B cell (primary cell): Measurements from ENCODE around the gene ABHD12B. TPM values are rescaled to one million over a fixed set of nuclear protein-coding genes. Genes with fewer than 3 reads are reported as not detected.

Experiments used
- ATAC-seq: fragments of 200-7000 bp; cut with Tn5 transposase; one replicate; pipeline ENCODE4 v1.10.0; 2021; ENCODE audit warnings: low read depth, mild to moderate bottlenecking, moderate number of reproducible peaks, moderate library complexity
- CTCF ChIA-PET: fragments of 350-600 bp; sonication (Branson Sonifier 250); formaldehyde crosslinking; loops from one replicate; lab custom pipeline; 2021; ENCODE audit warnings: antibody characterized with exemption, inconsistent platforms; lab: Charles Lee
- POLR2A ChIA-PET: fragments of 350-600 bp; sonication (Branson Sonifier 250); formaldehyde crosslinking; loops from one replicate; lab custom pipeline; 2021; ENCODE audit warnings: antibody characterized with exemption; lab: Charles Lee
- DNase-seq: peaks from one replicate; pipeline ENCODE4 v3.0.0; 2013
- H2AFZ ChIP-seq: 2 replicates; pipeline ENCODE4 v1.6.1; 2012; ENCODE audit warnings: mild to moderate bottlenecking, low read depth, low read length; ENCODE audit not compliant: insufficient read depth, poor library complexity, severe bottlenecking
- H3K27ac ChIP-seq, 2 donors: 1 replicate in 1 of 2; 2 replicates in 1 of 2; pipeline ENCODE4 v1.5.1; 2012 to 2013; ENCODE audit warnings: low read length in 2 of 2, mild to moderate bottlenecking in 2 of 2, moderate library complexity in 1 of 2
- H3K27me3 ChIP-seq, 4 experiments: fragments of 200-600 bp in 1 of 4; sonication (generic) in 1 of 4; replicated peaks in 1 of 4; 1 replicate in 2 of 4; 2 replicates in 2 of 4; pipeline versions ENCODE4 v1.6.1 to v1.7.0; 2013 to 2016; ENCODE audit warnings: low read length in 3 of 4, mild to moderate bottlenecking in 2 of 4, mixed read lengths in 1 of 4, moderate library complexity in 1 of 4; ENCODE audit not compliant: insufficient read depth in 4 of 4, control insufficient read depth in 3 of 4; ENCODE audit errors: control extremely low read depth in 1 of 4
- H3K36me3 ChIP-seq, 2 experiments: replicated peaks in 1 of 2; 1 replicate in 1 of 2; 2 replicates in 1 of 2; pipeline versions ENCODE4 v1.6.1 to v1.7.1; 2013; ENCODE audit warnings: low read length in 1 of 2; ENCODE audit not compliant: insufficient read depth in 2 of 2, control insufficient read depth in 1 of 2; ENCODE audit errors: control extremely low read depth in 1 of 2, extremely low read depth in 1 of 2
- H3K4me1 ChIP-seq, 2 donors: fragments of 200-600 bp in 1 of 2; sonication (generic) in 1 of 2; 1 replicate in 1 of 2; 2 replicates in 1 of 2; pipeline versions ENCODE4 v1.5.1 to v1.6.1; 2013 to 2017; ENCODE audit warnings: low read length in 2 of 2; ENCODE audit not compliant: control insufficient read depth in 2 of 2, insufficient read depth in 2 of 2
- H3K4me2 ChIP-seq: replicated peaks from 2 replicates; pipeline ENCODE3; 2012; ENCODE audit warnings: mild to moderate bottlenecking, low read depth, low read length; ENCODE audit not compliant: poor library complexity, severe bottlenecking
- H3K4me3 ChIP-seq, 5 experiments: fragments of 200-600 bp in 1 of 5; sonication (generic) in 1 of 5; 1 replicate in 3 of 5; 2 replicates in 2 of 5; pipeline versions ENCODE4 v1.5.1 to v1.7.0; 2011 to 2016; ENCODE audit warnings: low read length in 4 of 5, mild to moderate bottlenecking in 4 of 5, low read depth in 2 of 5, control low read depth in 1 of 5, moderate library complexity in 1 of 5; ENCODE audit not compliant: insufficient read depth in 1 of 5; ENCODE audit errors: control extremely low read depth in 1 of 5, extremely low read depth in 1 of 5
- H3K79me2 ChIP-seq: fragments of 200-600 bp; sonication (generic); one replicate; pipeline ENCODE4 v1.6.0; 2016; ENCODE audit warnings: low read length; ENCODE audit not compliant: control insufficient read depth, insufficient read depth
- H3K9ac ChIP-seq: fragments of 200-600 bp; sonication (generic); 2 replicates; pipeline ENCODE4 v1.6.1; 2017; ENCODE audit warnings: mild to moderate bottlenecking, low read length, moderate library complexity
- H3K9me3 ChIP-seq, 3 donors: one replicate each; pipeline versions ENCODE4 v1.6.1 to v1.7.1; 2013; ENCODE audit warnings: low read length in 2 of 3; ENCODE audit not compliant: control insufficient read depth in 2 of 3, insufficient read depth in 1 of 3; ENCODE audit errors: control extremely low read depth in 1 of 3
- H4K20me1 ChIP-seq: 2 replicates; pipeline ENCODE4 v1.6.0; 2012; ENCODE audit warnings: mild to moderate bottlenecking, low read length; ENCODE audit not compliant: insufficient read depth, control insufficient read depth, poor library complexity, severe bottlenecking
- H3K27ac Mint-ChIP-seq: one replicate; pipeline ENCODE4 v1.8.0; 2021; ENCODE audit warnings: mixed read lengths
- H3K27me3 Mint-ChIP-seq: one replicate; pipeline ENCODE4 v1.8.0; 2021; ENCODE audit warnings: mixed read lengths
- H3K4me1 Mint-ChIP-seq: one replicate; pipeline ENCODE4 v1.8.0; 2021; ENCODE audit warnings: mixed read lengths
- H3K4me3 Mint-ChIP-seq: one replicate; pipeline ENCODE4 v1.8.0; 2021; ENCODE audit warnings: mixed read lengths
- H3K9me3 Mint-ChIP-seq: one replicate; pipeline ENCODE4 v1.8.0; 2022; ENCODE audit warnings: mixed read lengths; ENCODE audit not compliant: insufficient read depth
- CTCF ChIP-seq: fragments of 200-600 bp; IDR thresholded peaks from one replicate; pipeline ENCODE4 v1.8.0; 2022; ENCODE audit warnings: antibody characterized with exemption, mild to moderate bottlenecking
- EZH2 ChIP-seq: IDR thresholded peaks from 2 replicates; pipeline ENCODE4 v1.6.1; 2012; ENCODE audit warnings: borderline replicate concordance, low read depth, mild to moderate bottlenecking, moderate library complexity, low read length; ENCODE audit not compliant: insufficient read depth, poor library complexity, severe bottlenecking
- WGBS: methylation state at CpG from one replicate; pipeline ENCODE4 v1.1.5; 2013; ENCODE audit warnings: missing lambda C conversion rate; ENCODE audit not compliant: insufficient coverage; 5-methylcytosine and 5-hydroxymethylcytosine counted together
- intact Hi-C: fragments of 100-400 bp; cut with micrococcal nuclease; formaldehyde crosslinking; loops from one replicate; pipeline ENCODE4 v1.10.0; 2022
- polyA plus RNA-seq: library from polyadenylated mRNA; depleted of rRNA; stranded (reverse); fragments of >200 nt; gene quantifications from 2 replicates; pipeline ENCODE4 v1.2.3, GENCODE V29; 2012
- total RNA-seq, 2 donors: library from RNA; stranded (reverse); fragments of 120-200 nt in 1 of 2; gene quantifications; 1 replicate in 1 of 2; 2 replicates in 1 of 2; pipeline versions ENCODE4 v1.2.3 to v1.2.4, GENCODE V29; 2013 to 2022

ABHD12B gene
- total and polyA plus RNA-seq, 2 donors (not counting 1 experiment from before 2014, with no cell fraction given), result not detected

GRCh38 chr14:50920482-50921230 is 48.8 kb downstream of the ABHD12B start:
- H3K9ac ChIP-seq, result no peak overlapping the region
- POLR2A ChIA-PET, result no interaction called here
- no peak overlapping the region for H3K4me3 ChIP-seq
- H3K36me3 ChIP-seq, result no peaks in the 10 kb centered on the region
- no peaks in the 10 kb centered on the region for H3K4me1 ChIP-seq
- peaks cover 0 to 2% (median 0%) of the 10 kb centered on the region in 4 experiments for H3K27me3 ChIP-seq
- no peaks in the 10 kb centered on the region for H4K20me1 ChIP-seq
- no peaks in the 10 kb centered on the region for H3K27me3 Mint-ChIP-seq
- 95% methylated on average over 6 of the region's 9 CpGs for WGBS
- CTCF ChIA-PET, result no interaction called here
- H3K4me2 ChIP-seq, result no peak overlapping the region
- ATAC-seq, result no peak
- H3K4me1 Mint-ChIP-seq, result no peaks in the 10 kb centered on the region
- no peak overlapping the region for H2AFZ ChIP-seq
- no peak overlapping the region for H3K27ac Mint-ChIP-seq
- TF ChIP-seq CTCF, result no peak
- no peaks in the 10 kb centered on the region for H3K9me3 Mint-ChIP-seq
- intact Hi-C loops, result no loop called here
- no peaks in the 10 kb centered on the region for H3K9me3 ChIP-seq
- H3K27ac ChIP-seq, result no peak overlapping the region
- no peak for DNase-seq
- no peaks in the 10 kb centered on the region for H3K79me2 ChIP-seq
- H3K4me3 Mint-ChIP-seq, result no peak overlapping the region

- Histone ChIP-seq H3K4me1 (no peaks in the 10 kb centered on the region), H3K9ac (no peak overlapping the region), H3K4me3 (no peak overlapping the region), H3K9me3 (no peaks in the 10 kb centered on the region), H3K4me2 (no peak overlapping the region), H3K27me3 (peaks cover 0 to 2% (median 0%) of the 10 kb centered on the region in 4 experiments), H3K36me3 (no peaks in the 10 kb centered on the region), H4K20me1 (no peaks in the 10 kb centered on the region), H3K27ac (no peak overlapping the region), H3K79me2 (no peaks in the 10 kb centered on the region), H2AFZ (no peak overlapping the region)
- 100% methylated on average over 2 of the region's 2 CpGs for WGBS
- no peaks in the 10 kb centered on the region for H3K4me1 Mint-ChIP-seq
- no peaks in the 10 kb centered on the region for H3K27me3 Mint-ChIP-seq
- no peak overlapping the region for H3K4me3 Mint-ChIP-seq
- ATAC-seq (no peak), DNase-seq (no peak)
- POLR2A ChIA-PET, result no interaction called here
- TF ChIP-seq CTCF (no peak), EZH2 (no peak)
- H3K27ac Mint-ChIP-seq, result no peak overlapping the region
- intact Hi-C loops, result no loop called here
- H3K9me3 Mint-ChIP-seq, result no peaks in the 10 kb centered on the region
- CTCF ChIA-PET, result no interaction called here
Measured at GRCh38 chr14:50922803-50923202, 51.0 kb downstream of the ABHD12B start.
